ENCODE results near the gene GLIPR1L1.

GLIPR1L1 gene

GRCh38 chr12:75354011-75354410 is 19.5 kb downstream of the GLIPR1L1 start:
- no peak for DNase-seq

- DNase-seq = no peak
Observed at GRCh38 chr12:75360920-75361319, 26.4 kb downstream of the GLIPR1L1 start.

DNA sequence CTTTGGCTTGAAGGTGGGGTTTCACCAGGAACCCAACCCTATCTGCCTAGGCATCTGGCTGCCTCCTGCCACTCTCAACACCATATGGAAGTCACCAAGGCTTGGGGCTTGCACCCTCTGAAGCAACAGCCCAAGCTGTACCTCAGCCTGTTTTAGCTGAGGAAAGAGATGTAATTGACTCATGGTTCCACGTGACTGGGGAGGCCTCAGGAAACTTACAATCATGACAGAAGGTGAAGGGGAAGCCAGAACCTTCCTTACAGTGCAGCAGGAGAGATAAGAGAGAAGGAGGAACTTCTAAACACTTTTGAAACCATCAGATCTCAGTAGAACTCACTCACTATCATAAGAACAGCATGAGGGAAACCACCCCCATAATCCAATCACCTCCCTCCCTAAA is 26.9 kb downstream of the GLIPR1L1 start:
- no peak for DNase-seq

GRCh38 chr12:75364919-75365318 is 30.4 kb downstream of the GLIPR1L1 start:
- no peak for DNase-seq

GRCh38 chr12:75366629-75367028 is 32.2 kb downstream of the GLIPR1L1 start:
- no peak for DNase-seq

DNA sequence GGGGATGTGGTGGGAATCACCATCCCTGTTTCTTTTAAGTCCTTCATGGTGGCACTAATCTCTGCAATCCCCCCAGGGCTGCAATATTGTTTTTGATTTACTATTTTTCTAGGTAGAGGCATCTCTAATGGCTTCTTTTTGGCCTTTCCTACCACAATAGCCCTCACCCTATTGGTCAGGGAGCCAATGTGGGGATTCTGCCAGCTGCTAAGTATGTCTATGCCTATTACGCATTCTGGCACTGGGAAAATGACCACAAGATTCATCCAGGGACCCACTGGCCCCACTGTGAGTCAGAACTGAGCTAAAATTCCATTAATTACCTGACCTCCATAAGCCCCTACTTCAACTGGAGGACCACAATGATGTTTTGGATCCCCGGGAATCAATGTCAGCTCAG is 40.5 kb downstream of the GLIPR1L1 start:
- DNase-seq = no peak

DNA sequence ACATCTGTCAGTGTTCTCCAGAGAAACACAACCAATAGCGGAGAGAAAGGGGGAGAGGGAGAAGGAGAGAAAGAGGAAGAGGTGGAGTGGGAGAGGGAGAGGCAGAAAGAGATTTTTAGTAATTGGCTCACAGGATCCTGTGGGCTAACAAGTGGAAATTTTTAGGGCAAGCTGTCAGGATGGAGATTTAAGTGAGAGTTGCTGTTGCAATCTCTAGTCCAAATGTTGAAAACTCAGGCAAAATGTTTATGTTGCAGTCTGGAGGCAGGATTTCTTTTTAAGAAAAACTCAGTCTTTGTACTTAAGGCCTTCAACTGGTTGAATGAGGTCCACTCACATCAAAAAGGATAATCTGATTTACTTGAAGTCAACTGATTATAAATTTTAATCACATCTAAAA is 43.9 kb downstream of the GLIPR1L1 start:
- no peak for DNase-seq

GRCh38 chr12:75389061-75389460 is 54.6 kb downstream of the GLIPR1L1 start:
- DNase-seq = peak; percentile 23 to 68

DNA sequence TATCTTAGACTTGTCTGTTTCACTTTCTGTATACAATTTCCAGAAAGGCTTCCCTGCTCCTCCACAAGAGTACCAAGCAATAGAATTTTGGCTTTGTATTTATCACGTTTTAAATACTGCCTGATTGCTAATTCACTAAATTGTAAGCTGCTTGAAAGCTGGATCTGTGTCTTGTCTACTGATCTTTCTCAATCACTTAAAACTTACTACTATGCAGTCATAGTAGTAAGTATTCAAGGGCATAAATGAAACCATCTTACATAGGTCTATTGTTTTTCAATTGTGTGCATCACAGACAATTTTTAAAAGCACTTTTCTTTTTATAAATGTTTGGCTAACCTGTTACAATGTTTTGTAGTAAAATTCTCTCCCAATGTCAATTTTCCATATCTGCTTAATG is 55.2 kb downstream of the GLIPR1L1 start:
- no peak for DNase-seq

- no peak for DNase-seq
Observed at GRCh38 chr12:75390156-75390898, 55.9 kb downstream of the GLIPR1L1 start.

- DNase-seq = peak; percentile 98
Observed at GRCh38 chr12:75390899-75391538, 56.5 kb downstream of the GLIPR1L1 start, which contains the start of gene GLIPR1L2. Gene GLIPR1L2 (plus strand): TSS chr12:75391089. CDS start chr12:75391117, 28 bp downstream.

DNA sequence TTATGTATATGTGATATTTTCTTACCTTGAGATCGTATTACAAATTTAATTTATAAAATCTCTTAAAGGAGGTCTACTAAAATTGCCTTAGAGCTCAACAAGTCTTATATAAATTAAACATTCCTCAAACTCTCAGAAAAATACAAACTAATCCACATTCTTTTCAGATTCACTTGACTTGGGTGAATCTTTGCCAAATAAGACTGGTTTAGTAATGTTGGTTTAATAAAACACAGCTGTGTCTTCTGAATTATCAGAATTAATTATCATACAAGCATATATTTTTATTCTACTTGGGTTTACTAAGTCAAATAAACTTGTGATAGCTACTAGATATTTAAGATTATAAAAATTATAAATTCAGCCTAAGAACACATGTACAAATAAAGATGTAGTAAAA is 69.8 kb downstream of the GLIPR1L1 start:
- no peak for DNase-seq

GRCh38 chr12:75407683-75408082 is 73.2 kb downstream of the GLIPR1L1 start:
- DNase-seq = no peak

- no peak for DNase-seq
Observed at GRCh38 chr12:75409830-75410229, 75.4 kb downstream of the GLIPR1L1 start.

DNA sequence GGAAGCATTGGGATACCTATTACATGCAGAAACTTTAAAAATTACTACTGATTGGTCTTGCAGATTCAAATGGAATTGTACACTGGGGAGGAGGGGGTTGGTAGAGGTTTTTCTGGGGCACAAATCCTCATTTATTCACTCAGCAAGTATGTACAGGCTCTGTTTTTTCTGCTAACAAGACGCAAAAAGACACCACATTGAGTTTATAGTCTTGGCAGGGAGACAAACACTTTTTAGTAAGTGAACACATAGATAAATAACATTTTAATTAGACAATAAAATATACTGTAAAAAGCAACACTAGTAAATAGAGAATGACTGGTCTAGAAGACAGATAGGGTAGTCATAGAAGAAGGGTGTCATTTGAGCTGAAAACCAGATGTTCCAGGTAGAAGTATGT is 80.2 kb downstream of the GLIPR1L1 start:
- DNase-seq = no peak

GRCh38 chr12:75419841-75420240 is 85.4 kb downstream of the GLIPR1L1 start:
- no peak for DNase-seq

Data from NCI-H2081 (cell line).